ENCODE results near the gene ALDH6A1. TPM values are rescaled to one million over a fixed set of nuclear protein-coding genes. Genes with fewer than 3 reads are reported as not detected.
A peak's percentile ranks its signal among the peaks of the same experiment; 100 is the strongest.

The ALDH6A1 gene
- total RNA-seq, 1 experiment from 2014 or later: 30.0 TPM

DNA sequence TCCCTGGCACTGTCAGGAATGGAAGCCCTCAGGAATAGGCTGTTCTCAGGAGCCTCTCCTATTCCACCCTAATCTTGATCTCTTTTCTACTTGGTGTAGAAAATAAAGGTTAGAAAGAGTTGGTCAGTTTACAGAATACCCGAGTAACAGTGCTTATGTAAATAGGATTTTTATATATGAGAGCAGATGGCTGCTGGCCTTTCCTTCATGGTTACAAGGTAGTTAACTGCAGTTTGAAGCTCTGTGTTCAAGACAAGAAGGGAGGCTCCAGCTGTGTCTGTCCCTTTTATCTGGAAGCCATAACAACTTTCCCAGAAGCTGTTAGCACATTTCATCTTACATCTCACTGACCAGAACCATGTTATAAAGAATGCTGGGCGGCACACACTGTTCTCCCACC is 42.0 kb downstream of the ALDH6A1 start:
- no peak overlapping the region for H3K27ac Mint-ChIP-seq (ENCODE audit: unreplicated experiment)
- intact Hi-C loops (cut with micrococcal nuclease; ENCODE audit: unreplicated experiment): no loop called here

DNA sequence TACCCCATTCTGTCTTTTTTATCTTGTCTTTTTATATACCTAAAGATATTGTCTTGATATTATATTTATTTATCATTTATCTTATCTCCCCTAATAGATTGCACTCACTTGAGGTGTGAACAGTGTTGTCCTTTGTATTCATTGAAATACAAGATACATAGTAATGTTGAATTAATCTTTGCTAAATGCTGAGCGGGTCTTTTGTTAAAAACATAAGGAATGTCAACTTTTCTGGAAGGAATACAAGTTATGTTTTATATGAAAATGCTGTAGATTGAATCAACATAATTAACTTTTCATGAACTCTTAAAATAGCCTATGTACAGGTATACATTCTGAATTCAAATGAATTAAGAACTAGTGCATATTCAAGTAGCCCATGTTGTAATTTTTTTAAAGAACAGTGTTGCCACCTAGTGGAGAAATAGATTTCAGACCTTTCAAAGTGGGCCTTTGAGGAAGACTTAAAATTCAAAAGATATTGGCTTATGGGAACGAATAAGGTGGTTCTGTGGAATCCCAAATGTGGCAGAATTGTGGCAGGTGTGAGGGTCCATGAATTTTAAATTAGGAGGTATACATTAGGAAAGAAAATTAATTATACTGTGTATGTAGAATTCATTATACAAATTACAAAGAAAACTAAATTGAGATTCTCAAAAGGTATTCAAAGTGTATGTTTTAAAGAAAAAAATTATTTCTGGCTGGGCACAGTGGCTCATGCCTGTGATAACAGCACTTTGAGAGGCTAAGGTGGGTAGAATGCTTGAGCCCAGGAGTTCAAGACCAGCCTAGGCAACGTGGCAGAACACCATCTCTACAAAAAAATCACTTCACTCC is 46.0 kb downstream of the ALDH6A1 start:
- Histone ChIP-seq H3K36me3 (ENCODE audit: control insufficient read depth, insufficient read depth, low read length) (no peaks in the 10 kb centered on the region), H3K27me3 (replicated peaks; ENCODE audit: control insufficient read depth, insufficient read depth, low read length) (no peaks in the 10 kb centered on the region), H3K9me3 (no peaks in the 10 kb centered on the region), H3K4me1 (no peaks in the 10 kb centered on the region), H3K4me3 (ENCODE audit: low read depth, low read length) (no peak overlapping the region)
- Mint-ChIP-seq H3K36me3 (ENCODE audit: insufficient read depth, unreplicated experiment) (no peaks in the 10 kb centered on the region), H3K27ac (ENCODE audit: unreplicated experiment) (no peak overlapping the region), H3K9me3 (ENCODE audit: unreplicated experiment) (no peaks in the 10 kb centered on the region), H3K4me3 (ENCODE audit: unreplicated experiment) (no peak overlapping the region), H3K4me1 (ENCODE audit: low read depth, unreplicated experiment) (no peaks in the 10 kb centered on the region), H3K27me3 (ENCODE audit: insufficient read depth, unreplicated experiment) (no peaks in the 10 kb centered on the region)
- ChIA-PET POLR2A (no interaction called here), CTCF (interaction anchor here (0.6 kb wide), 2 partner anchors 11 to 1801 kb away, joined by 3 to 5 read pairs; no protein-coding TSS in a partner anchor)
- TF ChIP-seq, protein P1, sequence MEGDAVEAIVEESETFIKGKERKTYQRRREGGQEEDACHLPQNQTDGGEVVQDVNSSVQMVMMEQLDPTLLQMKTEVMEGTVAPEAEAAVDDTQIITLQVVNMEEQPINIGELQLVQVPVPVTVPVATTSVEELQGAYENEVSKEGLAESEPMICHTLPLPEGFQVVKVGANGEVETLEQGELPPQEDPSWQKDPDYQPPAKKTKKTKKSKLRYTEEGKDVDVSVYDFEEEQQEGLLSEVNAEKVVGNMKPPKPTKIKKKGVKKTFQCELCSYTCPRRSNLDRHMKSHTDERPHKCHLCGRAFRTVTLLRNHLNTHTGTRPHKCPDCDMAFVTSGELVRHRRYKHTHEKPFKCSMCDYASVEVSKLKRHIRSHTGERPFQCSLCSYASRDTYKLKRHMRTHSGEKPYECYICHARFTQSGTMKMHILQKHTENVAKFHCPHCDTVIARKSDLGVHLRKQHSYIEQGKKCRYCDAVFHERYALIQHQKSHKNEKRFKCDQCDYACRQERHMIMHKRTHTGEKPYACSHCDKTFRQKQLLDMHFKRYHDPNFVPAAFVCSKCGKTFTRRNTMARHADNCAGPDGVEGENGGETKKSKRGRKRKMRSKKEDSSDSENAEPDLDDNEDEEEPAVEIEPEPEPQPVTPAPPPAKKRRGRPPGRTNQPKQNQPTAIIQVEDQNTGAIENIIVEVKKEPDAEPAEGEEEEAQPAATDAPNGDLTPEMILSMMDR (IDR thresholded peaks at IDR 0.05; ENCODE audit: insufficient read depth in 1 of 2, low read depth in 1 of 2, low read length in 1 of 2, severe bottlenecking in 1 of 2, unreplicated experiment in 1 of 2): peak; percentile 65 to 70
- intact Hi-C loops (cut with micrococcal nuclease; ENCODE audit: unreplicated experiment): loop anchor here (1.0 to 5.0 kb wide), 3 partner anchors 41 to 310 kb away; no protein-coding TSS in a partner anchor
- peak in 1 of 2 experiments; percentile 56 for DNase-seq
- BruUV-seq (replicated peaks): no TSS peak

More for the DNA sequence above, 42.0 kb downstream of the ALDH6A1 start:
- TF ChIP-seq, protein P1 (IDR thresholded peaks at IDR 0.05; ENCODE audit: insufficient read depth in 1 of 2, low read depth in 1 of 2, low read length in 1 of 2, severe bottlenecking in 1 of 2, unreplicated experiment in 1 of 2): no peak
- Mint-ChIP-seq H3K9me3 (ENCODE audit: unreplicated experiment) (no peaks in the 10 kb centered on the region), H3K4me1 (ENCODE audit: low read depth, unreplicated experiment) (no peaks in the 10 kb centered on the region), H3K4me3 (ENCODE audit: unreplicated experiment) (no peak overlapping the region), H3K36me3 (ENCODE audit: insufficient read depth, unreplicated experiment) (no peaks in the 10 kb centered on the region), H3K27me3 (ENCODE audit: insufficient read depth, unreplicated experiment) (no peaks in the 10 kb centered on the region)
- no TSS peak for BruUV-seq (replicated peaks)
- H3K27me3 ChIP-seq (replicated peaks; ENCODE audit: control insufficient read depth, insufficient read depth, low read length): no peaks in the 10 kb centered on the region
- ChIA-PET POLR2A (no interaction called here), CTCF (no interaction called here)
- no peak overlapping the region for H3K4me3 ChIP-seq (ENCODE audit: low read depth, low read length)
- H3K36me3 ChIP-seq (ENCODE audit: control insufficient read depth, insufficient read depth, low read length): no peaks in the 10 kb centered on the region
- no peaks in the 10 kb centered on the region for H3K4me1 ChIP-seq
- DNase-seq: no peak
- H3K9me3 ChIP-seq: no peaks in the 10 kb centered on the region

DNA sequence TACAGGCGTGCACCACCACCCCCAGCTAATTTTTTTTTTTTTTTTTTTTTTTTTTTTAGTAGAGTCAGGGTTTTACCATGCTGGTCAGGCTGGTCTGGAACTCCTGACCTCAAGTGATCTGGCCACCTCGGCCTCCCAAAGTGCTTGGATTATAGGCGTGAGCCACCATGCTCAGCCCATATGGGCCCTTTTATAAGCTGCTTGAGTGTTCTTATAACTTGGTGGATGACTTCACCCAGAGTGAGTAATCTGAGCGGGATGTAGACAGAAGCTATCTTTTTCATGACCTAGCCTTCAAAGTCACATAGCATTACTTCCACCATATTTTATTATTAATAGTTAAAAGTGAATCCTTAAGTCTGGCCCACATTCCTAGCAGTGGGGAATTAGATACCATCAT is 48.7 kb downstream of the ALDH6A1 start:
- Mint-ChIP-seq H3K4me3 (ENCODE audit: unreplicated experiment) (no peak overlapping the region), H3K4me1 (ENCODE audit: low read depth, unreplicated experiment) (no peaks in the 10 kb centered on the region), H3K9me3 (ENCODE audit: unreplicated experiment) (no peaks in the 10 kb centered on the region), H3K27ac (ENCODE audit: unreplicated experiment) (no peak overlapping the region), H3K27me3 (ENCODE audit: insufficient read depth, unreplicated experiment) (no peaks in the 10 kb centered on the region), H3K36me3 (ENCODE audit: insufficient read depth, unreplicated experiment) (no peaks in the 10 kb centered on the region)
- TF ChIP-seq, protein P1 (IDR thresholded peaks at IDR 0.05; ENCODE audit: insufficient read depth in 1 of 2, low read depth in 1 of 2, low read length in 1 of 2, severe bottlenecking in 1 of 2, unreplicated experiment in 1 of 2): no peak
- no peak for DNase-seq
- Histone ChIP-seq H3K4me3 (ENCODE audit: low read depth, low read length) (no peak overlapping the region), H3K4me1 (no peaks in the 10 kb centered on the region), H3K9me3 (no peaks in the 10 kb centered on the region), H3K27me3 (replicated peaks; ENCODE audit: control insufficient read depth, insufficient read depth, low read length) (no peaks in the 10 kb centered on the region), H3K36me3 (ENCODE audit: control insufficient read depth, insufficient read depth, low read length) (no peaks in the 10 kb centered on the region)
- BruUV-seq (replicated peaks): no TSS peak
- ChIA-PET CTCF (interaction anchor here (0.7 kb wide), 1 partner anchor 651 kb away, joined by 5 read pairs; no protein-coding TSS in a partner anchor), POLR2A (interaction anchor here (1.1 kb wide), 1 partner anchor 86 kb away, joined by 3 read pairs; the partner anchor contains the start of genes COQ6 and FAM161B)
- intact Hi-C loops (cut with micrococcal nuclease; ENCODE audit: unreplicated experiment): loop anchor here (5.0 kb wide), 2 partner anchors 38 to 93 kb away; no protein-coding TSS in a partner anchor

Measured in Caco-2 (cell line).